Measurements from ENCODE around the gene RELB. TPM values are rescaled to one million over a fixed set of nuclear protein-coding genes. Genes with fewer than 3 reads are reported as not detected.

The RELB gene
- polyA plus RNA-seq, 1 donor from 2014 or later = 1.1 TPM

GRCh38 chr19:44957526-44957925 is 43.7 kb upstream of the RELB start:
- no peak overlapping the region for H3K27ac ChIP-seq (ENCODE audit: low read length)
- peaks cover 53% of the 10 kb centered on the region for H3K79me2 ChIP-seq (replicated peaks; ENCODE audit: insufficient read depth, low read length)
- H3K4me3 ChIP-seq (ENCODE audit: low read length) = peak overlapping the region; percentile 99
- no peaks in the 10 kb centered on the region for H3K9me2 ChIP-seq (ENCODE audit: insufficient read depth, low read length)
- H3K27me3 ChIP-seq (ENCODE audit: insufficient read depth, low read depth, low read length) = no peaks in the 10 kb centered on the region
- no peak overlapping the region for H2AFZ ChIP-seq (ENCODE audit: low read depth, low read length)
- H3K4me2 ChIP-seq (ENCODE audit: low read length) = no peak overlapping the region
- H3K9me3 ChIP-seq (ENCODE audit: low read length) = no peaks in the 10 kb centered on the region
- TF ChIP-seq CTCF (IDR thresholded peaks at IDR 0.05; ENCODE audit: poor library complexity, severe bottlenecking) (no peak), SMC3 (conservative IDR thresholded peaks at IDR 0.05; ENCODE audit: poor library complexity) (no peak), EP300 (conservative IDR thresholded peaks at IDR 0.05; ENCODE audit: poor library complexity, severe bottlenecking) (no peak), TAF1 (IDR thresholded peaks at IDR 0.05; ENCODE audit: low read depth) (no peak), REST (IDR thresholded peaks at IDR 0.05; ENCODE audit: borderline replicate concordance) (no peak), RAD21 (conservative IDR thresholded peaks at IDR 0.05) (no peak), EZH2 (IDR thresholded peaks at IDR 0.05; ENCODE audit: borderline replicate concordance, insufficient read depth, low read length, poor library complexity, severe bottlenecking) (no peak), POLR2AphosphoS5 (IDR thresholded peaks at IDR 0.05) (no peak), MXI1 (conservative IDR thresholded peaks at IDR 0.05; ENCODE audit: poor library complexity, severe bottlenecking) (no peak)
- H3K36me3 ChIP-seq (ENCODE audit: insufficient read depth, low read length) = no peaks in the 10 kb centered on the region
- peak overlapping the region; percentile 16 for H3K9ac ChIP-seq (ENCODE audit: low read length)
- H3F3A ChIP-seq (ENCODE audit: insufficient read depth, low read length, poor library complexity, severe bottlenecking) = peaks cover 3% of the 10 kb centered on the region
- H4K20me1 ChIP-seq (ENCODE audit: insufficient read depth) = no peaks in the 10 kb centered on the region

- Histone ChIP-seq H3K27ac (ENCODE audit: low read length) (no peak overlapping the region), H3K4me2 (ENCODE audit: low read length) (no peak overlapping the region), H3K27me3 (ENCODE audit: insufficient read depth, low read depth, low read length) (no peaks in the 10 kb centered on the region), H4K20me1 (ENCODE audit: insufficient read depth) (no peaks in the 10 kb centered on the region), H3K9me2 (ENCODE audit: insufficient read depth, low read length) (no peaks in the 10 kb centered on the region), H3K9ac (ENCODE audit: low read length) (no peak overlapping the region), H3K79me2 (replicated peaks; ENCODE audit: insufficient read depth, low read length) (peaks cover 53% of the 10 kb centered on the region), H3K36me3 (ENCODE audit: insufficient read depth, low read length) (no peaks in the 10 kb centered on the region), H3K9me3 (ENCODE audit: low read length) (no peaks in the 10 kb centered on the region), H3K4me3 (ENCODE audit: low read length) (no peak overlapping the region), H2AFZ (ENCODE audit: low read depth, low read length) (no peak overlapping the region), H3F3A (ENCODE audit: insufficient read depth, low read length, poor library complexity, severe bottlenecking) (peaks cover 3% of the 10 kb centered on the region)
- TF ChIP-seq MXI1 (conservative IDR thresholded peaks at IDR 0.05; ENCODE audit: poor library complexity, severe bottlenecking) (no peak), REST (IDR thresholded peaks at IDR 0.05; ENCODE audit: borderline replicate concordance) (no peak), EP300 (conservative IDR thresholded peaks at IDR 0.05; ENCODE audit: poor library complexity, severe bottlenecking) (no peak), CTCF (IDR thresholded peaks at IDR 0.05; ENCODE audit: poor library complexity, severe bottlenecking) (no peak), SMC3 (conservative IDR thresholded peaks at IDR 0.05; ENCODE audit: poor library complexity) (no peak), POLR2AphosphoS5 (IDR thresholded peaks at IDR 0.05) (no peak), EZH2 (IDR thresholded peaks at IDR 0.05; ENCODE audit: borderline replicate concordance, insufficient read depth, low read length, poor library complexity, severe bottlenecking) (no peak), TAF1 (IDR thresholded peaks at IDR 0.05; ENCODE audit: low read depth) (no peak), RAD21 (conservative IDR thresholded peaks at IDR 0.05) (no peak)
Measured at GRCh38 chr19:44958090-44958489, 43.2 kb upstream of the RELB start.

All from neural cell (in vitro differentiated cells).